ENCODE data around the gene SPDYE1.
"Not testable (repeated sequence)": the region's sequence is repeated elsewhere in the genome, so short reads cannot be mapped to it uniquely, and the experiment has no call there.

SPDYE1 gene

GRCh38 chr7:43994681-43995080, 3.0 kb upstream of the SPDYE1 start:
- DNase-seq (ENCODE audit: low read depth): not testable (repeated sequence)

- not testable (repeated sequence) for DNase-seq (ENCODE audit: low read depth)
Measured at GRCh38 chr7:44012081-44012480, 14.4 kb downstream of the SPDYE1 start.

GRCh38 chr7:44015090-44015489, 17.4 kb downstream of the SPDYE1 start:
- DNase-seq (ENCODE audit: low read depth): not testable (repeated sequence)

GRCh38 chr7:44018857-44019807, 21.4 kb downstream of the SPDYE1 start:
- peak; percentile 95 for DNase-seq (ENCODE audit: low read depth)

GRCh38 chr7:44019825-44020224, 22.1 kb downstream of the SPDYE1 start:
- DNase-seq (ENCODE audit: low read depth): not testable (repeated sequence)

- DNase-seq (ENCODE audit: low read depth): not testable (repeated sequence)
Measured at GRCh38 chr7:44022069-44022468, 24.4 kb downstream of the SPDYE1 start.

GRCh38 chr7:44022796-44023467, 25.2 kb downstream of the SPDYE1 start:
- not testable (repeated sequence) for DNase-seq (ENCODE audit: low read depth)

- not testable (repeated sequence) for DNase-seq (ENCODE audit: low read depth)
Measured at GRCh38 chr7:44029433-44029832, 31.7 kb downstream of the SPDYE1 start.

GRCh38 chr7:44030029-44030428, 32.3 kb downstream of the SPDYE1 start:
- not testable (repeated sequence) for DNase-seq (ENCODE audit: low read depth)

GRCh38 chr7:44031319-44031718, 33.6 kb downstream of the SPDYE1 start:
- not testable (repeated sequence) for DNase-seq (ENCODE audit: low read depth)

- DNase-seq (ENCODE audit: low read depth): not testable (repeated sequence)
Measured at GRCh38 chr7:44032031-44032430, 34.3 kb downstream of the SPDYE1 start.

GRCh38 chr7:44033971-44034844, 36.5 kb downstream of the SPDYE1 start:
- not testable (repeated sequence) for DNase-seq (ENCODE audit: low read depth)

- DNase-seq (ENCODE audit: low read depth): not testable (repeated sequence)
Measured at GRCh38 chr7:44036364-44036763, 38.7 kb downstream of the SPDYE1 start.

GRCh38 chr7:44037951-44038350, 40.3 kb downstream of the SPDYE1 start:
- DNase-seq (ENCODE audit: low read depth): not testable (repeated sequence)

- not testable (repeated sequence) for DNase-seq (ENCODE audit: low read depth)
Measured at GRCh38 chr7:44038553-44038952, 40.9 kb downstream of the SPDYE1 start.

- not testable (repeated sequence) for DNase-seq (ENCODE audit: low read depth)
Measured at GRCh38 chr7:44038961-44039558, 41.4 kb downstream of the SPDYE1 start.

GRCh38 chr7:44039800-44040492, 42.2 kb downstream of the SPDYE1 start:
- DNase-seq (ENCODE audit: low read depth): not testable (repeated sequence)

GRCh38 chr7:44040493-44040891, 42.8 kb downstream of the SPDYE1 start:
- not testable (repeated sequence) for DNase-seq (ENCODE audit: low read depth)

GRCh38 chr7:44042221-44042620, 44.5 kb downstream of the SPDYE1 start:
- DNase-seq (ENCODE audit: low read depth): no peak

- DNase-seq (ENCODE audit: low read depth): no peak
Measured at GRCh38 chr7:44043902-44044301, 46.2 kb downstream of the SPDYE1 start.
